Testis (tissue), 3 donors: ENCODE data around the gene NEMP2. TPM values are rescaled to one million over a fixed set of nuclear protein-coding genes. Genes with fewer than 3 reads are reported as not detected.

Experiments used
- DNase-seq: peaks from one replicate; pipeline ENCODE4 v3.0.0-alpha.2; 2019
- H3K27ac ChIP-seq, 2 donors: fragments of 200-600 bp; sonication (generic); one replicate each; pipeline ENCODE4 v1.5.1; 2019
- H3K27me3 ChIP-seq: fragments of 200-600 bp; sonication (generic); one replicate; pipeline ENCODE4 v1.5.1; 2019
- H3K36me3 ChIP-seq: fragments of 200-600 bp; sonication (generic); one replicate; pipeline ENCODE4 v1.5.1; 2017; ENCODE audit warnings: low read depth; ENCODE audit errors: missing control alignments
- H3K4me1 ChIP-seq: fragments of 200-600 bp; sonication (generic); one replicate; pipeline ENCODE4 v1.5.1; 2019
- H3K4me3 ChIP-seq, 2 donors: fragments of 200-600 bp; sonication (generic); one replicate each; pipeline ENCODE4 v1.5.1; 2017 to 2019
- H3K9me3 ChIP-seq: fragments of 200-600 bp; sonication (generic); one replicate; pipeline ENCODE4 v1.5.1; 2017
- CTCF ChIP-seq, 3 experiments: fragments of 450-650 bp in 2 of 3; fragments of 200-600 bp in 1 of 3; sonication (generic) in 1 of 3; IDR thresholded peaks; one replicate each; pipeline ENCODE4 v1.5.1; 2016 to 2019; ENCODE audit warnings: antibody characterized with exemption in 3 of 3, mild to moderate bottlenecking in 2 of 3, moderate library complexity in 1 of 3
- POLR2A ChIP-seq: fragments of 450-650 bp; IDR thresholded peaks from one replicate; pipeline ENCODE4 v1.6.1; 2017; ENCODE audit warnings: antibody characterized with exemption, mild to moderate bottlenecking, moderate library complexity
- WGBS, 2 donors: methylation state at CpG; one replicate each; pipeline ENCODE4 v1.1.5; 2018; 5-methylcytosine and 5-hydroxymethylcytosine counted together
- intact Hi-C: fragments of 100-400 bp; cut with DNase I; formaldehyde crosslinking; loops from one replicate; pipeline ENCODE4 v1.15.1; 2023; ENCODE audit warnings: low total_unique reads
- polyA plus RNA-seq: library from polyadenylated mRNA; stranded (reverse); fragments of 350-450 nt; fragmentation: Illumina TruSeq; extraction: RNeasy Lipid Tissue Mini Kit (QIAGEN cat#74804); gene quantifications from one replicate; pipeline ENCODE4 v1.2.3, GENCODE V29; 2014; ENCODE audit warnings: low read depth, low replicate concordance; ENCODE audit not compliant: insufficient read depth
- total RNA-seq, 2 donors: library from RNA; depleted of rRNA; stranded (reverse); fragments of >200 nt; gene quantifications; one replicate each; pipeline ENCODE4 v1.2.3, GENCODE V29; 2016

The NEMP2 gene
- total and polyA plus RNA-seq, 3 donors from 2014 or later, result 8.1 to 32.0 (median 16.8) TPM

GRCh38 chr2:190529486-190530247 lies 4.9 kb downstream of the NEMP2 start:
- Histone ChIP-seq H3K9me3 (no peaks in the 10 kb centered on the region), H3K27ac (no peak overlapping the region), H3K4me1 (peaks cover 5% of the 10 kb centered on the region), H3K4me3 (no peak overlapping the region), H3K36me3 (no peaks in the 10 kb centered on the region), H3K27me3 (no peaks in the 10 kb centered on the region)
- no peak for TF ChIP-seq POLR2A
- no peak for TF ChIP-seq CTCF (IDR thresholded peaks at IDR 0.05)
- intact Hi-C loops, result no loop called here
- DNase-seq, result no peak
- 49 to 73% methylated on average over 3 of the region's 3 CpGs for WGBS, 2 donors

- Histone ChIP-seq H3K27ac (no peak overlapping the region), H3K9me3 (no peaks in the 10 kb centered on the region), H3K4me1 (peaks cover 5% of the 10 kb centered on the region), H3K27me3 (no peaks in the 10 kb centered on the region), H3K36me3 (no peaks in the 10 kb centered on the region), H3K4me3 (no peak overlapping the region)
- TF ChIP-seq CTCF (IDR thresholded peaks at IDR 0.05) (no peak), POLR2A (no peak)
- DNase-seq, result no peak
- 78 to 80% methylated on average over 1 of the region's 1 CpG for WGBS, 2 donors
- intact Hi-C loops, result no loop called here
Observed at GRCh38 chr2:190528521-190529001, 6.0 kb downstream of the NEMP2 start.

DNA sequence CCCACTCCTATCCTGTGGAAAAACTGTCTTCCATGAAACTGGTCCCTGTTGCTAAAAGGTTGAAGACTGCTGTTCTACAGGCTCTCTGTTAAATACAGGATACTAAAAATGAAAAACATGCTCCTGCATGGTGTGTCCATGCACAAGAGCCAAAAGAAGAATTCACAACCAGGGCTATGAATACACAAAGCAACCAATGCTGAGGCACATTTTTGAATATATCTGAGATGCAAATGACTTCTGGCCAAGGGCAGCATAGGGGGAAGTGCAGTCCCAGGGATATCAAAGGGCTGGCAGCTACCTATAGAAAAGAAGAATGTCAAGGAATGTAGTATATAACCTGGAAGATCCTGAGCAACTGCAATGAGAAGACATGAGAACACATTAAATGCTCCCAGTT lies 6.6 kb downstream of the NEMP2 start:
- Histone ChIP-seq H3K36me3 (no peaks in the 10 kb centered on the region), H3K9me3 (no peaks in the 10 kb centered on the region), H3K27ac (no peak overlapping the region), H3K27me3 (no peaks in the 10 kb centered on the region), H3K4me3 (no peak overlapping the region), H3K4me1 (peaks cover 2% of the 10 kb centered on the region)
- no peak for DNase-seq
- TF ChIP-seq POLR2A (no peak), CTCF (IDR thresholded peaks at IDR 0.05) (no peak)
- intact Hi-C loops, result no loop called here

DNA sequence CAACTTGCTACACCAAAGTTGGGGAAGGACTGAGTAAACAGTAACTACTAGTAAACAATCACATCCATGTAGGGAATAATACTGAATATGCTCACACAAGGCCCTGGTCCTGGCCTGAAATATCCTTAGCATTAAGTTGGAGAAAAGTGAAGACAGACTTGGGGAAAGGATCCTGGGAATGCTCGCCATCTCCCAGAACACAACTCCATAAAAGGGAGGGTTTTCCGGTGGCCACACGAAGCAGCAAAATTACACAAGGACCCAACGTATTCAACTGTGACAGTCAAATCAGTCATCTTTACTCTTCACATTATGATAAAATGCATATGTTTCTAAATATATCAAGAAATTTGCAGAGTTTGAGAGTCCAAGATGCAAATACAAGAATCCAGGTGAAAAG lies 7.3 kb downstream of the NEMP2 start:
- no peaks in the 10 kb centered on the region for H3K36me3 ChIP-seq
- intact Hi-C loops, result no loop called here
- H3K4me1 ChIP-seq, result no peaks in the 10 kb centered on the region
- DNase-seq, result no peak
- no peak overlapping the region for H3K4me3 ChIP-seq
- H3K9me3 ChIP-seq, result no peaks in the 10 kb centered on the region
- WGBS, 2 donors, result 97 to 98% methylated on average over 4 of the region's 4 CpGs
- no peak for TF ChIP-seq CTCF (IDR thresholded peaks at IDR 0.05)
- no peak for TF ChIP-seq POLR2A
- H3K27me3 ChIP-seq, result no peaks in the 10 kb centered on the region
- no peak overlapping the region for H3K27ac ChIP-seq
